Kidney epithelial cell (primary cell): ENCODE measurements around the gene ERBB2. TPM values are rescaled to one million over a fixed set of nuclear protein-coding genes. Genes with fewer than 3 reads are reported as not detected.

Experiments used
- DNase-seq: peaks from one replicate; pipeline ENCODE4 v3.0.0-alpha.2; 2010; ENCODE audit warnings: low read depth
- H3K27me3 ChIP-seq: 2 replicates; pipeline ENCODE4 v1.6.0; 2011; ENCODE audit warnings: low read length; ENCODE audit not compliant: control insufficient read depth, insufficient read depth
- H3K36me3 ChIP-seq: 2 replicates; pipeline ENCODE4 v1.5.1; 2011; ENCODE audit warnings: low read length; ENCODE audit not compliant: control insufficient read depth, insufficient read depth
- H3K4me3 ChIP-seq: 2 replicates; pipeline ENCODE4 v1.5.1; 2011; ENCODE audit warnings: low read depth, mild to moderate bottlenecking, control low read depth, low read length
- total RNA-seq: library from RNA; depleted of rRNA; stranded (reverse); fragments of >200 nt; gene quantifications from 2 replicates; pipeline ENCODE4 v1.2.3, GENCODE V29; 2015
- TF ChIP-seq, protein P1 (sequence below): IDR thresholded peaks from 2 replicates; pipeline ENCODE4 v1.5.1; 2011; ENCODE audit warnings: mild to moderate bottlenecking, moderate library complexity, low read length, control low read depth, inconsistent platforms; ENCODE audit not compliant: insufficient read depth, poor library complexity, severe bottlenecking

Gene ERBB2
- total RNA-seq, 1 donor from 2014 or later: 44.1 TPM

GRCh38 chr17:39704821-39705551 is 5.1 kb downstream of the ERBB2 start:
- Histone ChIP-seq H3K4me3 (no peak overlapping the region), H3K27me3 (no peaks in the 10 kb centered on the region), H3K36me3 (peaks cover 3% of the 10 kb centered on the region)
- DNase-seq: no peak
- TF ChIP-seq, protein P1, sequence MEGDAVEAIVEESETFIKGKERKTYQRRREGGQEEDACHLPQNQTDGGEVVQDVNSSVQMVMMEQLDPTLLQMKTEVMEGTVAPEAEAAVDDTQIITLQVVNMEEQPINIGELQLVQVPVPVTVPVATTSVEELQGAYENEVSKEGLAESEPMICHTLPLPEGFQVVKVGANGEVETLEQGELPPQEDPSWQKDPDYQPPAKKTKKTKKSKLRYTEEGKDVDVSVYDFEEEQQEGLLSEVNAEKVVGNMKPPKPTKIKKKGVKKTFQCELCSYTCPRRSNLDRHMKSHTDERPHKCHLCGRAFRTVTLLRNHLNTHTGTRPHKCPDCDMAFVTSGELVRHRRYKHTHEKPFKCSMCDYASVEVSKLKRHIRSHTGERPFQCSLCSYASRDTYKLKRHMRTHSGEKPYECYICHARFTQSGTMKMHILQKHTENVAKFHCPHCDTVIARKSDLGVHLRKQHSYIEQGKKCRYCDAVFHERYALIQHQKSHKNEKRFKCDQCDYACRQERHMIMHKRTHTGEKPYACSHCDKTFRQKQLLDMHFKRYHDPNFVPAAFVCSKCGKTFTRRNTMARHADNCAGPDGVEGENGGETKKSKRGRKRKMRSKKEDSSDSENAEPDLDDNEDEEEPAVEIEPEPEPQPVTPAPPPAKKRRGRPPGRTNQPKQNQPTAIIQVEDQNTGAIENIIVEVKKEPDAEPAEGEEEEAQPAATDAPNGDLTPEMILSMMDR: peak; percentile 18

DNA sequence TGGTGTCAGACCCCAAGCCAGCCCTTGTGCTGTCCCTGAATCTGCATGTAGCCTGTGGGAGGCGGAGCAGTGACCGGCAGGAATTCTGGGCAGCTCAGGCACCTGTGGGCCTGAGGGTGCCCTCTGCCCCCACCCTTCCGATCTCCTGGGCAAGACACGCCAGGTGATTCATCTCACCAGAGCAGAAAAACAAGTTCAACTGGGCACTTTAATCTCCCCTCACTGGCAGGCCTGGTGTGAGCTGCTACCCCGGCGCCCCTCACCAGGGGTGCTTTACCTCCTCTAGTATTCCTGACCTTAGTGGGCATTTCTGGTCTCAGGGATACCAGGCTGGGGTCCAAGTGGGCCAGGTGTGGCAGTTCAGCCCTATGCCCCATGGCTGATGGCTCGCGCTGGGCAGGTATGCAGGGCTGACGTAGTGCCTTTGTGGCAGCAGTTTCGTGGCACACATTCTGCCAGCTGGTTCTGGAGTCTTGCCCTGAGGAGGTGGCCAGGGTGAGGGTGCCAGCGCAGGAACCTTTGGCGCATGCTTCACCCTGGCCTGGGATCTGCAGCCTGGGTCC is 6.0 kb downstream of the ERBB2 start:
- H3K4me3 ChIP-seq: no peak overlapping the region
- no peak for DNase-seq

DNA sequence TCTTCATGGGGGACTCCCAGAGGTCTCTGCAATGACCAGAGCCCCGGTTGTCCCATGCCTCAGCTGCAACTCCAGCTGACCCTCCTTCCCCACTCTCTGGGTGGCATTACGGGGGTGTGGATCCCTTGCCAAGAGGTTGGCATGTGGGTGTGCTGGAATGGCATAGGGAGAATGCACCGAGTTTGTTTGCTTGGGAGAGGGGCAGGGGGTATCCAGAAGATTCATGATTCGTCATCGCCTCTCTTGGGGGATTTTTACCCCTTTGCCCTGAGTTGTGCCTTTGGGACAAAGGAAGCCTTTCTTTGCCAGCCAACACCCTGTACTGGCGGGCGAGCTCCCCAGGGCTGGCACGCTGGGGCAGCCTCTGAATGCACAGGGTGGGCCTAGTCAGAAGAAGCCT is 6.5 kb downstream of the ERBB2 start:
- TF ChIP-seq, protein P1: no peak
- no peak overlapping the region for H3K4me3 ChIP-seq
- DNase-seq: no peak
- no peaks in the 10 kb centered on the region for H3K27me3 ChIP-seq
- H3K36me3 ChIP-seq: peaks cover 6% of the 10 kb centered on the region

More for the DNA sequence above, 6.0 kb downstream of the ERBB2 start:
- Histone ChIP-seq H3K36me3 (peaks cover 6% of the 10 kb centered on the region), H3K27me3 (no peaks in the 10 kb centered on the region)
- TF ChIP-seq, protein P1: no peak

DNA sequence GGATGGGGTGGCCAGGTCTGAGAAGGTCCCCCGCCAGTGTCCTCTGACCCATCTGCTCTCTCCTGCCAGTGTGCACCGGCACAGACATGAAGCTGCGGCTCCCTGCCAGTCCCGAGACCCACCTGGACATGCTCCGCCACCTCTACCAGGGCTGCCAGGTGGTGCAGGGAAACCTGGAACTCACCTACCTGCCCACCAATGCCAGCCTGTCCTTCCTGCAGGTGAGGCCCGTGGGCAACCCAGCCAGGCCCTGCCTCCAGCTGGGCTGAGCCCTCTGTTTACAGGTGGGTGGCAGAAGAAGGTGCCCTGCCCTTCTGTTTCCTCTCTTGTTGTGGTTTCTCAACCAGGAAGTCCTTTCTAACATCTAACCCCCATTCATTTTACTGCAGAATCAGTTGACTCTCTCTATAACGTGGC is 7.1 kb downstream of the ERBB2 start:
- no peak for DNase-seq
- Histone ChIP-seq H3K4me3 (no peak overlapping the region), H3K36me3 (peaks cover 6% of the 10 kb centered on the region), H3K27me3 (no peaks in the 10 kb centered on the region)
- TF ChIP-seq, protein P1: no peak

GRCh38 chr17:39709319-39709997 is 9.6 kb downstream of the ERBB2 start:
- DNase-seq: no peak
- no peak overlapping the region for H3K4me3 ChIP-seq
- H3K36me3 ChIP-seq: peaks cover 6% of the 10 kb centered on the region
- H3K27me3 ChIP-seq: no peaks in the 10 kb centered on the region
- TF ChIP-seq, protein P1: no peak
